Measurements from ENCODE around the gene SOX13.

The SOX13 gene

DNA sequence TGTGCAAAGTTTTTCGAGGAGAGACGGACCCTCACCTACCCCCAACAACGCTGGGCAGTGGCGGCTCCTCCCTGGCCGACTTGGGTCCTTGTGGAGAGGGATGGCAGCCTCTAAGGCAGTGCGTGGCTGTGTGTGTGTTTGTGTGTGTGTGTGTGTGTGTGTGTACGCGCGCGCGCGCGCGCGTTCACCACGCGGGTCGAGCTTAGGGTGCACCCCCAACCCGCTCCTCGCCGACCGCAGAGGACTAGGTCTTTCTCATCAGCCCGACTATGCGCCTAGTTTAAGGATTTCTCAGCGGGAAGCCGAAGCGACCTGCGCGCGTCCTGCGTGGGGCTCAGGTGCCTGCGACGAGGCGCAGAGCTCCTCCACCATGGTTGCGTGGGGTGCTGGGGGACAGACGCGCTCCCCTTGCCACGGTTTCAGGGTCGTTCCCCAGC lies 940 bp downstream of the SOX13 start:
- H3K4me1 ChIP-seq (ENCODE audit: control insufficient read depth in 1 of 2, insufficient read depth in 1 of 2, low read depth in 1 of 2, low read length in 1 of 2) = peaks cover 11 to 28% of the 10 kb centered on the region in 2 experiments
- H3K27me3 ChIP-seq = peaks cover 100% of the 10 kb centered on the region
- H3K9me3 ChIP-seq = no peaks in the 10 kb centered on the region
- no peaks in the 10 kb centered on the region for H3K36me3 ChIP-seq
- H3K4me3 ChIP-seq (ENCODE audit: low read depth in 1 of 2, low read length in 1 of 2) = peak overlapping the region; percentile 41 to 60
- H3K27ac ChIP-seq = no peak overlapping the region
- TF ChIP-seq, protein P1, sequence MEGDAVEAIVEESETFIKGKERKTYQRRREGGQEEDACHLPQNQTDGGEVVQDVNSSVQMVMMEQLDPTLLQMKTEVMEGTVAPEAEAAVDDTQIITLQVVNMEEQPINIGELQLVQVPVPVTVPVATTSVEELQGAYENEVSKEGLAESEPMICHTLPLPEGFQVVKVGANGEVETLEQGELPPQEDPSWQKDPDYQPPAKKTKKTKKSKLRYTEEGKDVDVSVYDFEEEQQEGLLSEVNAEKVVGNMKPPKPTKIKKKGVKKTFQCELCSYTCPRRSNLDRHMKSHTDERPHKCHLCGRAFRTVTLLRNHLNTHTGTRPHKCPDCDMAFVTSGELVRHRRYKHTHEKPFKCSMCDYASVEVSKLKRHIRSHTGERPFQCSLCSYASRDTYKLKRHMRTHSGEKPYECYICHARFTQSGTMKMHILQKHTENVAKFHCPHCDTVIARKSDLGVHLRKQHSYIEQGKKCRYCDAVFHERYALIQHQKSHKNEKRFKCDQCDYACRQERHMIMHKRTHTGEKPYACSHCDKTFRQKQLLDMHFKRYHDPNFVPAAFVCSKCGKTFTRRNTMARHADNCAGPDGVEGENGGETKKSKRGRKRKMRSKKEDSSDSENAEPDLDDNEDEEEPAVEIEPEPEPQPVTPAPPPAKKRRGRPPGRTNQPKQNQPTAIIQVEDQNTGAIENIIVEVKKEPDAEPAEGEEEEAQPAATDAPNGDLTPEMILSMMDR (IDR thresholded peaks at IDR 0.05) = no peak

DNA sequence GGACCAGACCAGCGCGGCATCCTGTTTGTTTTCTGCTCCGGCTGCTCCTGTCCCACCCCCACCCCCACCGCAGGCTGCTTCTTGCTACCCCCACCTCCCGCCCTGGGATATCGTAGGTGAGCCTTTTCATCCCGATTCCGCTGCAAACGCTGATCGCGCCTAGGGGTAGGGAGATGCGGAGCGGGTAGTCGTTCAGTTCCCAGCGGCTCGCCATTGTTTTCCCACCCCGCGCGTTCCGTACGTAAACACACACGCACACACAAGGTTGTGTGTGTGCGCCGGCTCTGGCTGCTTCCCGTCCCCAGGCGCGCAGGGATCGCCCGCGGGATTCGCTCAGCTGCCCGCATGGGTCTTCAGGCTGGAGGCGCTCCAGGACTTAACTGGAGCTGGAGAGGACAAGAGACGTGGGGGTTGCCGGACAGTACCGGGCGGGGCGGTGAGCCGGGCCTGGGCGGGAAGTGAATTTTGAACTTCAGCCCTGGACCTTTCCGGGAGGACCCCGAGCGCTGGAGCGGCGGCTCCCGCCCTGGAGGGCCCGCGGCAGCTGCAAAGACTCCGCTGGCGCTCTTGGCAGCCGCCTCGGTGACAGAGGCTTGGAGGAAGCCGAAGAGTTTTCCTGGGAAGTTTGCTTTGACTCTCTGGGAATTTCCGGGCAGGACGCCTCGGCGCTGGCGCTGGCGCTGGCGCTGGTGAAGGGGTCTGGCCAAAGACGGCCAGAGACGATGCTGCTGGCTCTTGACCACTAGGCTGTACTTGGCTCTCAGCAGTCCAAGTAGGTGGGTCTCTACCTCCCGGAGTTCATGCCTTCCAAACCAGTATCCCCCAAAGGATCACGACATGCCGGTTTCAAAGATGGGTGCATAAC lies 1.6 kb downstream of the SOX13 start:
- H3K36me3 ChIP-seq = no peaks in the 10 kb centered on the region
- H3K9me3 ChIP-seq = no peaks in the 10 kb centered on the region
- peak overlapping the region; percentile 41 to 60 for H3K4me3 ChIP-seq (ENCODE audit: low read depth in 1 of 2, low read length in 1 of 2)
- TF ChIP-seq, protein P1 (IDR thresholded peaks at IDR 0.05) = no peak
- peaks cover 11 to 28% of the 10 kb centered on the region in 2 experiments for H3K4me1 ChIP-seq (ENCODE audit: control insufficient read depth in 1 of 2, insufficient read depth in 1 of 2, low read depth in 1 of 2, low read length in 1 of 2)
- H3K27ac ChIP-seq = no peak overlapping the region
- peaks cover 98% of the 10 kb centered on the region for H3K27me3 ChIP-seq

DNA sequence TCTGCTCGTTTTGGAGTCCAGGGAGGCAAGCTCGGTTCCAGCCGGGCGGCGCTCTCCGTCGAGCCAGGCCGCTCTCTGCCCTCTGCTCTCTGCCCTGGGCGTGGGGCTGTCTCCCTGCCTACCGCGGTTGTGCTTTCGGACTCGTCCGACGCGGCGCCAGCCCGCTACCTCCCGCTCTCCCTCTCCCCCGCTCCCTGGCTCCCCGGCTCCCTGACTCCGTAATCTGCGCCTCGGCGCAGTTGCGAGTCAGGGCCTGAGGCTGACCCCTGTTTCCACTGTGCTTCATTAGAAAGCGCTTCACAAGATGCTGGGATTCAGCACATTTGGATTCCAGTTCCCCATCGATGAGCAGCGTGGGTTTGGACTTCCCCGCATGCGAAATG lies 2.2 kb downstream of the SOX13 start:
- peaks cover 98% of the 10 kb centered on the region for H3K27me3 ChIP-seq
- H3K27ac ChIP-seq = no peak overlapping the region
- no peaks in the 10 kb centered on the region for H3K36me3 ChIP-seq
- H3K4me3 ChIP-seq (ENCODE audit: low read depth in 1 of 2, low read length in 1 of 2) = peak overlapping the region in 1 of 2 experiments; percentile 60
- H3K4me1 ChIP-seq (ENCODE audit: control insufficient read depth in 1 of 2, insufficient read depth in 1 of 2, low read depth in 1 of 2, low read length in 1 of 2) = peaks cover 11 to 28% of the 10 kb centered on the region in 2 experiments
- TF ChIP-seq, protein P1 (IDR thresholded peaks at IDR 0.05) = no peak
- no peaks in the 10 kb centered on the region for H3K9me3 ChIP-seq

DNA sequence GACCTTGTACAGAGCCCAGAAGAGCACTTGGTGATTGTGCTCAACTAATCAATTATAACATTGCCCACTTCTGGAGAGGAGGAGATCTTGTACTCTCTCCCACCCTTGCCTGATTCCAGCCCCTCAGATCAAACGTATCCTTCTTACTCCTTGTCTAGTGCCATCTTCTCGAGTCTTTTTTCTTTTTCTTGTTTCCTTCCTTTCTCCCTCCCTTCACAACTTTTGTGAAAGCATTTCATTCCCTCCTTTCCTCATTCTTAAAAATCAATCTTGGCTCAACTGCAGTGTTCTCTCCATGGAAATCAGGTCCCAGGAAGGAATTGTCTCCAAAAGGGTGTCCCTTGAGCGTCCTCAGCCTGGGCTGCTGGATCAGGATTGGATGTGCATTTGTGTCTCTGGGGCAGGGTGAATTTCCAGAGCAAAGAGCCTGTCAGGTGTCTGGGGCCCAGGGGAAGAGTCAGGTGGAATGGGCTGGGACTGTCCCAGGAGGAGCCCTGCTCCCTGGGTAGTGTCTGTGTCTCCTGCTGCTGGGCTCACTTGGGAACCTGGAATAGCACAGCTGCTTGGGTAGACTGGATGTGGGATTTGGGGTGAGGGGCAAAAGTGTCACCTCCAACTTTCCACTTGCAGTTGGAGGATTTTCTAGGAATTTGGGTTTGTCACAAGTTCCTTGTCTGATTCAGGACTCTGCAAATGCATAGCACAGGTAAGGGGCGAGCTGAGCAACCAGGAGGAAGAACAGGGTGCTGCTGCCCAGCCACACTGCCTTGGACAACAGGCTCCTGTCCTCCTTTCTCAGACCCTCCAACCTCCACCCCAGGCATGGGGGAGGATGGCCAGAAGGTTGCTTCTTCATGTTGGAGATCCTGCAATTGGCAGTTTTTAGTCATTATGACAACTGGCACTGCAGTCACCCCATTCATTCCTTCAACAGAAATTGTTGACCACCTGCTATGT lies 3.3 kb downstream of the SOX13 start:
- peaks cover 11 to 28% of the 10 kb centered on the region in 2 experiments for H3K4me1 ChIP-seq (ENCODE audit: control insufficient read depth in 1 of 2, insufficient read depth in 1 of 2, low read depth in 1 of 2, low read length in 1 of 2)
- TF ChIP-seq, protein P1 (IDR thresholded peaks at IDR 0.05) = no peak

DNA sequence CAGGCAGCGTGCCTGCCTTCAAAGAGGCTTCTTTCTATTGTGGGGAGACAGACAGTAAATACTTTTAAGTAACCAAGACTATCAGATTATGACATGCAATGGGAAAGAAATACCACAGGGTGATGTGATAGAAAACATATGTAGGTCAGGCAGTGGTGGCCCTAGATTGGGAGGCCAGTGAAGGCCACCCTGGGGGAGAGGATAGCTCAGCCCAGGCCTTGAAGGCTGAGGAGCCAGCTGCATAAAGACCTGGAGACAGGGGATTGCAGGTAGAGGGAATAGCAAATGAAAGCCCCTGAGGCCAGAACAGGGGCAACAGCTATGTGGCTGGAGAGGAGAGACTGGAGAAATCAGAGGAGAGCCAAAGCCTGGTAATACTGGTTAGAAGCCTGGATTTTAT lies 4.0 kb downstream of the SOX13 start:
- Histone ChIP-seq H3K27ac (no peak overlapping the region), H3K27me3 (peaks cover 93% of the 10 kb centered on the region), H3K4me1 (ENCODE audit: control insufficient read depth in 1 of 2, insufficient read depth in 1 of 2, low read depth in 1 of 2, low read length in 1 of 2) (peaks cover 11 to 28% of the 10 kb centered on the region in 2 experiments), H3K4me3 (ENCODE audit: low read depth in 1 of 2, low read length in 1 of 2) (no peak overlapping the region), H3K9me3 (no peaks in the 10 kb centered on the region), H3K36me3 (no peaks in the 10 kb centered on the region)
- TF ChIP-seq, protein P1 (IDR thresholded peaks at IDR 0.05) = no peak

More for the DNA sequence above, 3.3 kb downstream of the SOX13 start:
- Histone ChIP-seq H3K27ac (no peak overlapping the region), H3K9me3 (no peaks in the 10 kb centered on the region), H3K36me3 (no peaks in the 10 kb centered on the region), H3K4me3 (ENCODE audit: low read depth in 1 of 2, low read length in 1 of 2) (no peak overlapping the region), H3K27me3 (peaks cover 93% of the 10 kb centered on the region)

Data from neutrophil (primary cell).